A204.1 (cell line): ENCODE data around the gene RSRC2.
"Not testable (repeated sequence)": the region's sequence is repeated elsewhere in the genome, so short reads cannot be mapped to it uniquely, and the experiment has no call there.

Source experiments
- FAIRE-seq: peaks from 2 replicates; lab custom pipeline; 2012; peaks lifted over from hg19 to GRCh38; lab: Jason Lieb, UNC

The RSRC2 gene

DNA sequence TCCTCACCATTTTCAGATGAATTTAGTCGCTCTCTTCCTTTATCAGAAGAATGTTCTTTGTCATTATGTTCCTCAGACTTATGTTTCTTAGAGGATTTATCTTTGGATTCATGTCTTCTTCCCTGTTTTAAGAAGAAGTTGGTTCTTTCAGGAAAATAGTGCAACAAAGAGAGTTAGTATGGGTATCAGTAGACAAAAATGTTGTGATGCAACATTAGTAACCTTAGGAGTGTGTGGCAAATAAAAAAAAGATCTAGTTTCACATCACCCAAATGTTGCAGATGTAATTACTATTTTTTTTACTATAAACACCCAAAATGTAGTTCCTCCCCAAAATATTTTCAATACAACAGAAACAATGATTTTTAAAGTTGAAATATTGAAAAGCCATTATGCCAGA lies 7.8 kb downstream of the RSRC2 start:
- FAIRE-seq: no peak

GRCh38 chr12:122517877-122518276 lies 8.9 kb downstream of the RSRC2 start:
- no peak for FAIRE-seq

DNA sequence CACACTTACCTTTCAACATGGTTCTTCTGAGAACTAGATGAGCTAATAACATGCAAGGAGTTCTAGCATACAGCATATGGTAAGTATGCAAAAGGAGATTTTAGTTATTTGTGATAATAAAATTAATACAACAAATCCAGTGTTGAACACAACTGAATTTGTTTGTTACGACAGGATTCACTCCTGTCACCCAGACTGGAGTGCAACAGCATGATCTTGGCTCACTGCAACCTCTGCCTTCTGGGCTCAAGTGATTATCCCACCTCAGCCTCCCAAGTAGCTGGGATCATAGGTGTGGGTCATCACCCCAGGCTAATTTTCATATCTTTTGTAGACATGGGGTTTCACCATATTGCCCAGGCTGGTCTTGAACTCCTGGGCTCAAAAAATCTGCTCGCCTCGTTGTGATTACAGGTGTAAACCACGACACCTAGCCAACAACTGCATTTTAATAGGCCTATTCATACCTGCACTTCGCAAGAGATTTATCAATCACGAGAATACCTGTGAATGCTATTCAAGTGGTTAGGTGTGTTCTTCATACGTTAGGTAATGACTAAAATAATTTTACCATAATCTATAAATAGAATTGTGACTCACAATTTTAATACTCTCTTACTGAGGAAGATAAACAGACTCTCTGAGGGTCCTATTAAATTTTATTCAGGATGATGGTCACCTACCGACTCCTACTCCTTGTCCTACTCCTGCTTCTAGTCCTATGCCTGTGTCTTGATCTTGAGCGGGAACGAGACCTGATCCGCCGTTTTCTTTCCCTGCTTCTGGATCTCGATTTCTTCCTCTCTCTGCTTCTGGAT lies 10.0 kb downstream of the RSRC2 start:
- no peak for FAIRE-seq

DNA sequence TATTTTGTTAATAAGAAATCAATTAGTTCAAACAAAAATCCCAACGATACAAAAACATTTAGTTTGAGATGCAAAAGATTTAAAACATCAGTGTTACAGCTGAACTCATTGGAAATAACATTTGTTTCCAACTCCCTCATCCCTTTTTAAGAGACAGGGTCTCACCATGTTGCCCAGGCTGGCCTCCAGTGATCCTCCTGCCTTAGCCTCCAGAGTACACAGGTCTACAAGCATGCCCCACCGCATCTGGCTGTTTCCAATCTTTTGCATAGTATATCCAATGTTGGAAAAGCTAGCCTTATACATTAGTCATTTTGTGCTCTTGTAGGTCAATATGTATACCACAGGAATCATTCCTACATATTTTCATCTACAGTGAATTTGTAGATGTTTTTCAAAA lies 11.5 kb downstream of the RSRC2 start:
- FAIRE-seq: no peak

- FAIRE-seq: no peak
Observed at GRCh38 chr12:122513660-122514059, 13.1 kb downstream of the RSRC2 start.

DNA sequence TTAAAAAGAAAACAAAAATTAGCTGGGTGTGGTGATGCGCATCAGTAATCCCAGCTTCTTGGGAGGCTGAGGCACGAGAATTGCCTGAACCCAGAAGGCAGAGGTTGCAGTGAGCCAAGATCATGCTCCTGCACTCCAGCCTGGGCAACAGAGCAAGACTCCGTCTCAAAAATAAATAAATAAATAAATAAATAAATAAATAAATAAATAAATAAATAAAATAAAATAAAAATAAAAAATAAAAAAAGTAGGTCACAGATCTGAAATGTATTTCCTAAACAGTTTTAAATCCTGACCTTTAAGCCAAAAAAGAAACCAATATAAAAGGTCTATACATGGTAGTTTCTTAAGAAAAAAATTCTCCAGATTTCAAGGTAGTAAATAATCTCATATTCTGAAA lies 13.7 kb downstream of the RSRC2 start:
- FAIRE-seq: peak; percentile 32

- no peak for FAIRE-seq
Observed at GRCh38 chr12:122508163-122508562, 18.6 kb downstream of the RSRC2 start.

DNA sequence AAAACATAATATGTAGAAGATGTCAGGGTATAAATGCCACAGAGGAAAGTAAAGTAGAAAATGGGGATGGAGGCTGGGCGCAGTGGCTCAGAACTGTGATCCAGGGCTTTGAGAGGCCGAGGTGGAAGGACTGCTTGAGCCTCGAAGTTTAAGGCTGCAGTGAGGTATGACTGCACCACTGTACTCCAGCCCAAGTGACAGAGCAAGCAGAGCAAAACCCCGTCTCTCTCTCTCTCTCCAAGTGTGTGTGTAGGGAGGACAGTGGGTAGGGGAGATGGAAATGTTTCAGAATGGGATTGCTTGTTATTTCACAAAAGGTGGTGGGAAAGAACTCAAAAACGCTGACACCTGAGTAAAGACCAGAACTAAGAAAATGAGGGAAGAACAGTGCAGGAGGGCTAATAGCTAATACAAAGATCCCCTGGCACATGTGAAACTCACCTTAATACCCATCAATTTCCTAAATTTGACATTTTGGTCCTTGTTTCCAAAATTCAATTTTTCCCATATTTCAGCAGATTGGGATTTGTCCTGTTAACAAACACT lies 20.3 kb downstream of the RSRC2 start:
- FAIRE-seq: no peak

GRCh38 chr12:122505419-122506051 lies 21.2 kb downstream of the RSRC2 start:
- no peak for FAIRE-seq

DNA sequence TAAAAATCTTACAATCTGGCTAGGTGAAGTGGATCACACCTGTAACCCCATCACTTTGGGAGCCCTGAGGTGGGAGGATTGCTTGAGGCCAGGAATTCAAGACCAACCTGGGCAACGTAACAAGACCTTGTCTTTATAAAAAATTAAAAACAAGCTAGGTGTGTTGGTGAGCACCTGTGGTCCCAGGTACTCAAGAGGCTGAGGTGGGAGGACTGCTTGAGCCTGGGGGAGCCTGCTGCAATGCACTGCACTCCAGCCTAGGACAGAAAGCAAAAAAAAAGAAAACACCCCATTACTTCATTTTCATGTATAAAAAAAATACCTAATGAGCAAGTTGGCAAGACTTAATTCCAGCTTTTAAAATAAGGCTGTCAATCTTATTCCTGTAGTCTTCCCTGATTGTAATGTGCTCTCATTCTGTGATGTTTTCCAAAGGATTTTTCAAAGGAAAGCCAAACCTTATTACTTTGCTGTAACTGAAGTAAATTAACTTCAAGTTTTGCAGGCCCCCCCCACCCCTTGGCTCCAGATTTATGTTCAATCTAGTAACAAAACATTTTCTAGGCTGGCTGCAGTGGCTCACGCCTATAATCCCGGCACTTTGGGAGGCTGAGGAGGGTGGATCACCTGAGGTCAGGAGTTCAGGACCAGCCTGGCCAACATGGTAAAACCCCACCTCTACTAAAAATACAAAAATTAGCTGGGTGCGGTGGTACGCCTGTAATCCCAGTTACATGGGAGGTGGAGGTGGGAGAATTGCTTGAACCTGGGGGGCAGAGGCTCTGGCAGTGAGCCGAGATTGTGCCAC lies 22.7 kb downstream of the RSRC2 start:
- FAIRE-seq: no peak

GRCh38 chr12:122503147-122503751 lies 23.5 kb downstream of the RSRC2 start:
- no peak for FAIRE-seq

- no peak for FAIRE-seq
Observed at GRCh38 chr12:122501489-122501989, 25.2 kb downstream of the RSRC2 start.

DNA sequence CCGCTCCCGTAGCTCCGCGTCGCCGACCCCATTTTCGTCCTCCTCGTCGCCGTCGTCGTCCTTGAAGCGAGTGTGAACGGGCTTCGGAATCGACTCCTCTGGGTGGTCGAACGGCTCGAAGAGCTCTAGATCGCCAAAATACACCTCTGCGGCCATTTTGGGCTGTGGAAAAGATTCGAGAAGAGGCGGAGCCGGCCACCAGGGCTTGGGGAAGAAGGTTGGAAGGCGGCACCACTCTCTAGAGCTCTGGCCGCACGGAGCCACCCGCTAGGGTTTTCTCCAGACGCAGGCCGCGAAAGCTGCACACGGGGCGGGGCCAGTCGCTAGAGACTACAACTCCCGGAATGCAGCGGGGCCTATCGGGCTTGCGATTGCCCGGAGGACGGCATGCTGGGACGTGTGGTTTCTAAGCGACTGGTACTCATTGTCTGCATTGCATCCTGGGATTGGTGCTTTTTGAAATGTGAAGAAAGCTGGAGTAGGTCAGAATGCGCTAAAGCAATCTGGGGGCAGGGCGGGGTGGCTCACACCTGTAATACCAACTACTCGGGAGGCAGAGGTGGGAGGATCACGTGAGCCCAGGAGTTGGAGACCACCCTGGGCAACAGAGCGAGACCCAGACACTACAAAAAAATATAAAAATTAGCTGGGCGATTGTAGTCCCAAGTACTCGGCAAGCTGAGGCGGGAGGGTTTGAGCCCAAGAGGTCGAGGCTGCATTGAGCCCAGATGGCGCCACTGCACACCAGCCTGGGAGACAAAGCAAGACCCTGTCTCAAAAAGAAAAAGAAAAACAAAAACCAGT lies 25.8 kb downstream of the RSRC2 start, which contains the start of gene ZCCHC8:
Gene ZCCHC8, minus strand, starts transcription at position 248 of the 804 bp plus-strand sequence. Its CDS starts 92 bp downstream, at position 156.
- peak; percentile 97 for FAIRE-seq

DNA sequence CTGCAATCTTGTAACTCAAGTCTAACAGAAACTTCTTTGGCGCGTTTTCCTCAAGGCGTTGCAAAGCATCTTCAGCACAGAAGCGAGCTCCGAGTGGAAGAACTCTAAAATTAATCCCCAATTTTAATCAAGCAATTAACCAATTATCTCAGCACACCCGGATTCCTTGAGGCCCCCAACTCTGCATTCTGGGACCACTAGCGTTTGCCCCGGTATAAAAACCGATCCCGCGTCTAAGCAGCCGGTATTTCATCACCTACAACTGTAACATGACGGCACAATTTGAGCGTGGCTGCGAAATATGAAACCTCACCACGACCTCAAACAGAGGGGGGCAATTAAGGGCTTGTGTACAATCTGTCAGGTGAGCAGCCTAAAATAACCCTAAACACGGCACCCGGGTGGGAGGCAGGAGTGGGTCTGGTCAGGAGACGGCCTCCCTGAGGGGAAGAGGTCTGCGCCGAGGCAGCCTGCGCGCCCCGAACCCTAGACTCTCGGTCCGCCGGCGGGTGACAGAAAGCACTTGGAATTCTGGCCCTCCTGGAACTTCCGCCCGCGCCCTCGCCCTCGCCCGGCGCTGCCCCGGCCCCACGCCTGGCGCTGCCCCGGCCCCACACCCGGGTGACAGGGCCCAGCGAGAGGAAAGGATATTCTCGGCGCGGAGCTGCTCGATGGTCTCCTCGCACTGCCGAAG lies 26.6 kb downstream of the RSRC2 start:
- no peak for FAIRE-seq

DNA sequence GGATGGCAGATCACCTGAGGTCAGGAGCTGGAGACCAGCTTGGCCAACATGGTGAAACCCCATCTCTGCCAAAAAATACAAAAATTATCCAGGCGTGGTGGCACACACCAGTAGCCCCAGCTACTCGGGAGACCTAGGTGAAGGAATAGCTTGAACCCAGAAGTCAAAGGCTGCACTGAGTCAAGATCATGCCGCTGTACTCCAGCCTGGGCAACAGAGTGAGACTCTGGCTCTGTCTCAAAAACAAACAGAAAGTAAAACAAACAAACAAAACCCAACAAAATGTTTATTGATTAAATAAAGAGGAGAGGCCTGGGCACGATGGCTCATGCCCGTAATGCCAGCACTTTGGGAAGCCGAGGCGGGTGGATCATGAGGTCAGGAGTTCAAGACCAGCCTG lies 31.5 kb downstream of the RSRC2 start:
- no peak for FAIRE-seq

DNA sequence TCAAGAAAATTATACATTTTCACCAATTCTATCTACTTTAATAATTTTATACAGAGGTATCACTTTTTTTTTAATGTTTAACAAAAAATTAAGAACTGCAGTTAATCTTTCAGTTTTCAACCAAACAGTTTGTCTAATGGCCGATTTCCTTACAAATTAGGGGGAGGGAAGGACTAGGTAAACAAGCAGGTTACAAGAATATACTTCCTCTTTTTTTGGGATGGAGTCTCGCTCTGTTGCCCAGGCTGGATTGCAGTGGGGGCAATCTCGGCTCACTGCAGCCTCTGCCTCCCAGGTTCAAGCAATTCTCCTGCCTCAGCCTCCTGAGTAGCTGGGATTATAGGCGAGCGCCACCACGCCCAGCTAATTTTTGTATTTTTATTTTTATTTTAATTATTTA lies 33.5 kb downstream of the RSRC2 start:
- not testable (repeated sequence) for FAIRE-seq

DNA sequence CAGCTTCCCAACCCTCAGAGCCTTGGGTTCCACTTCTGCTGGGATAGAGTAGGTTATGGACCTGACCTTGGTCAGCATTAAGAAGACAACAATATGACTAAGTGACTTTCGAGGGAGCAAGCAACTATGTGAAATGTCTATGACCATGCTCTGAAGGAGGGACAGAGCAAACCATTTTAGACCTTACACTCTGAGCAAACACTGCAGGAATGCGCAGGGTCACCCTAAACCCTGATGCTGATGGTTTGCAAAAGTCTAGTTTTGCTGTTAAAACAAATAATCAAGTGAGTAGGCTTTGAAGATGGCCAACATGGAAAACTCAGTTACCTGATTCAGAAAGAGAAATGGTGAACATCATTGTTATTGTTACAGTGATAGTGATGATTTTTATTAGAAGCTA lies 34.7 kb downstream of the RSRC2 start:
- FAIRE-seq: no peak

DNA sequence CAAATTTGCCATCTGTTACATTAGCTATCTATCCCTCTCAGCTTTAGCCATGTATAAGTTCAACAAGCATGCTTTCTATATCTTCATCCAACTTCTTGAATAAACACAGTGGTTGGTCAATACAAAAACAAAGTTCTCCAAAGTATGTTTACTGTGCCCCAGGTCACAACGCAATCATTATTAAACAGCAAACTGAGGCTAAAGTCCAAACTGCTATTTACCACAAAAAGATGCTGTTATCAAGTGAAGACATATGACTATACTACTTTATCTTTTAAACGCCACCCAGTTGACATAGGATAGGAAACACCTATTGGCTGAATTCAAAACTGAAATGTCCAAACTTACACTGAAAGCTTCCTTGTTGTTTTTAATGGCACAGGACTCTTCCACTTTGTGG lies 37.7 kb downstream of the RSRC2 start:
- no peak for FAIRE-seq

DNA sequence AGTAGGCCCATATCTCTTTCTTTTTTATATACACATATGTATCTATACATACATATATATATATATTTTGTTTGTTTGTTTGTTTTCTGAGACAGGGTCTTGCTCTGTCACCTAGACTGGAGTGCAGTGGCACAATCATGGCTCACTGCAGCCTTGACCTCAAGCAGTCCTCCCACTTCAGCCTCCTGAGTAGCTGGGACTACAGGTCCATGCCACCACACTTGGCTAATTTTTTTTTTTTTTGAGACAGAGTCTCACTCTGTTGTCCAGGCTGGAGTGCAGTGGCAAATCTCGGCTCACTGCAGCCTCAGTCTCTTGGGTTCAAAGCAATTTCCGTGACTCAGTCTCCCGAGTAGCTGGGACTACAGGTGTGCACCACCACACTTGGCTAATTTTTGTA lies 38.9 kb downstream of the RSRC2 start:
- FAIRE-seq: not testable (repeated sequence)

DNA sequence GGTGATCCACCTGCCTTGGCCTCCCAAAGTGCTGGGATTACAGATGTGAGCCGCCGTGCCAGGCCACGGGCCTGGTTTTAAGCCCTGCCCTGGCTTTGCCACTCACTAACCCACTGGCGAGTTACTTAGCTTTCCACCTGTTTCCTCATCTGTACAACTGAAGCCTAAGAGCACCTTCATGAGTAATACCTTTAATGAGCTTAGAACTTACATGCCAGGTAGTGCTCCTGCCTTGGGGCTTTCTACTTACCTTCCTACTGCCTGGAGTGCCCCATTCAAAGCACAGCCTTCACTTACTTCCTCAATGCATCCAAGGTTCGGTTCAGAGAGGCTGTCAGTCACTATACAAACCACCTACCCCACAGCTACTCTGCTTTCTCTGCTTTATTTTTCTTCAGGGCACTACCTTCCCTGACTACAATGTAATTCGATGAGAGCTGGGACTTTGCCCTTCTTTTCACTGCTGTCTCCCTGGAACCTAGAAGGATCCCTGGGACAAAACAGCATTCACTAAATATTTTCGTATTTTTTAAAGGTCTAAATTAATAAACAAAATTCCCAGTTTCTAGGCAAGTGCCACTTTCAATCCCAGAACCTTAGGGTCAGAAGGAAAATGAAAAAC lies 39.8 kb downstream of the RSRC2 start:
- FAIRE-seq: no peak
